Measurements from ENCODE around the gene ZBTB47.
A peak's percentile ranks its signal among the peaks of the same experiment; 100 is the strongest.

ZBTB47 gene

GRCh38 chr3:42699511-42699971 lies 46.0 kb downstream of the ZBTB47 start:
- no peak for DNase-seq (ENCODE audit: low read depth in 2 of 2)

DNA sequence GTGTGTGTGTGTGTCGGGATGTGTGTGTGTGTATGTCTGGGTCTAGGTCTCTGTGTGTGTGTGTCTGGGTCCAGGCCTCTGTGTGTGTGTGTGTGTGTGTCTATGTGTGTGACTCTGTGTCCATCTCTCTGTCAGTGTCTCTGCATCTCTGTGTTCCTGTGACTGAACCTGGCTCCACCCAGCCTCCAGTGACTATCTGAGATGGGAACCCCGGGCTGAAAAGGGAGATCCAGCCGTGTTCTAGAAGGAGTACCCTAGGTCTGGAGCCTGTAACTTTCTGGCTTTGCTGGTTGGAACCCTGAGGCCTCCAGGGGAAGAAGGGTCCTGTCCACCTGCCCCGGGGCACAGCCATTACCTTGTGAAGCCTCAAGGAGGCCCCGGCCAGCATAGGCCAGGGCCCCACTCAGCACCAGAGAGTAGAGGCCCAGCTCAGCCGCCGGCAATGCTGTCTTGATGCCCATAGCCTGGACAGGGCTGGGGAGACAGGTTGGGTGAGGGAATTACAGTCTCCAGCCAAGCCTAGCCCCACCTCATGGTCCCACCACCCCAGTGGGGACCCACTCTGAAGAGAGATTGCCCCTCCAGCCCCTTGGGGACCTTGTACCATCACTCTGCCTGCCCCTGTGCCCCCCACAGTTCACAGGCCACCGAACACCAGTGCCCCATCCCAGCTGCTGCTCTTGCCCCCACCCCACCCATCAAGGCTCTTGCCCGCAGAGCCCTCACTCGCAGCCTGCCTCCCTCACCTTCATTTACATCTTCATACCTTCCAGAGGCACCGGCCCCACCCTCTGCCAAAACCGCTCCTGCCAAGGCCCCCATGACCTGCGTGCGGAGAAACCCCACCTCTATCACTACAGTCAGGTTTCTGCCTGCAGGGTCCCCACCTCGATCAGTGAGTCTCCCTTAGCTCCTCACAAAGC lies 47.1 kb downstream of the ZBTB47 start:
- no peak for DNase-seq (ENCODE audit: low read depth in 2 of 2)

- DNase-seq (ENCODE audit: low read depth in 2 of 2), result peak; percentile 37 to 44
Measured at GRCh38 chr3:42701371-42702065, 48.0 kb downstream of the ZBTB47 start.

- no peak for DNase-seq (ENCODE audit: low read depth in 2 of 2)
Measured at GRCh38 chr3:42702066-42702951, 48.8 kb downstream of the ZBTB47 start, which contains the start of gene HHATL. TSS of gene HHATL (minus strand) at chr3:42702798. CDS start at chr3:42700826, 1,972 bp downstream.

DNA sequence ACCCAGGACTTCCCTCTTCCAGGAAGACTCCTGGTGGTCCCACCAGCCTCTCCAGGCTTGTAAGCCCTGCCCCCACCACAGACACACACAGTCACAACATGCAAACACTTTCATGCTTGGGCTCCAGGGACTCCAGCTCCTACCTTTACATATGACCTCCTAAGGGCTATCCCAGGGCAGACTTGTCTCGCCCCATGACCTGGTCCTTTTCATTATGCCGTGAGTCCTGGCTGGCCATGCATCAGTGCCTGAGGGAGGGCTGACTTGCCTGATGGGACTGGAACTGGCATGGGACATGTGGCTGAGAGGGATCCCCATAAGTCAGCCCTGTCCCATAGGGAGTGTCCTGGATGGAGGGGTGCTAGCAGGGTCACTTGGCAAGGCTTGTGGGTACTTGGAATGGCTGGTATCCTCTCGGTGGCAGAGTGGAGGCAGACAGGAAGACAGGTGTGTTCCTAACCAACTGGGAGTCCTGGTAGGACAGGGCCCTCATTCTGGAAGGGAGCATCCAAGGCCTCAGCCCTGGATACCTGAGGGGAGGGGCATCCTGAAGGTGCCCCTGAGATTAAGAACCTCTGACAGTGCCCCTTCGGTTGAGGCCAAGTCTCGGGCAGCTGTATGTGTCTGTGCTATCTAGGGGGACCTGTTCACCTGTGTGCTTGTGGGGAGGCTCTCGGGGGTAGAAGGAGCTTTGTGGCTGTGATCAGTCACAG lies 49.6 kb downstream of the ZBTB47 start:
- DNase-seq (ENCODE audit: low read depth in 2 of 2), result no peak

DNA sequence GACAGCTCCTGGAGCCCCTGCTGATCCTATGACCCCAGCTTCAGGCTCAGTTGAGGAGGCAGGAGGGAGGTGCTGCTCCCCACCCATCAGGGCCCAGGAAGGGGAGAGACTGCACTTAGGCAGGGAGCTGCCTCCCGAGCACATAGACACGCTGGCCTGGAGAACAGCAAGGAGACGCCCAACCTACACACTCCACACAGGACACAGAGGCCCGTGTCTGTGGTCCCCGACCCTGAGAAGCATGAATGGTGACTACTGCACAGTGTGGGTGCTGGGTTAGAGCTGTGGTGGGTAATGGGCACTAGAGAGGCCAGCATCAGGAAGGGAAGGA lies 50.2 kb downstream of the ZBTB47 start:
- no peak for DNase-seq (ENCODE audit: low read depth in 2 of 2)

DNA sequence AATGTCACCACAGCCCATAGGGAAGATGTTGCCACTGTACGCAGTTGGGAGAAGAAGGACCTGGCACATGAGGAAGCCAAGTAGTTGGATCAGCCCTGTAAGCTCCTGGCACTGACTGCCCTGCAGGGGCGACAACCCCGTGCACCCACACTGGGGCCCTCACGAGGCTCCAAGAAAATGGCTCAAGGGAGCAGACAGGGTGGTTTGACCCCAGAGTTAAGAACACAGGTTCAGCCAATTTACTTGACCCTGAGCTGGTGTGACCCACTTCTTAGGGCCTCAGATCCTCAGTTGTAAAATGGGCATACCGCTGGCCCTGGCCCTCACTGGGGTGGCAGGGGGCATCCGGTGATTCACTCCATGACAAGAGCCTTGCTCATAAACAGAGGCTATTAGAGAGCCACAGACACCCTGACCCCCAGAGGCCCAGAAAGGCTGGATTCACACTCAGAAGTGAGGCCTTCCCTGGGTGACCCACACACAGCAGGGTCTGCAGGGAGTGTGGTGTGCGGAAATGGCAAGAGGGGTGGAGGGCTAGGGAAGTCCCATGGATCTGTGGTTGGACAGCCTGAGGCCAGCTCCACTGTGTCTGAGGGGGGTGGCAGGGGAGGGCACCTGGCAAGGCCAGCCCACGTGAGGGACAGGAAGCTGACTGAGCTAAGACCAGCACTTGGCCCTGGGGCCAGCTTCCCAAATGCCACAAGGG lies 50.8 kb downstream of the ZBTB47 start:
- no peak for DNase-seq (ENCODE audit: low read depth in 2 of 2)

- DNase-seq (ENCODE audit: low read depth in 2 of 2), result no peak
Measured at GRCh38 chr3:42705058-42705767, 51.7 kb downstream of the ZBTB47 start.

- no peak for DNase-seq (ENCODE audit: low read depth in 2 of 2)
Measured at GRCh38 chr3:42705962-42706585, 52.6 kb downstream of the ZBTB47 start.

- no peak for DNase-seq (ENCODE audit: low read depth in 2 of 2)
Measured at GRCh38 chr3:42706721-42707619, 53.5 kb downstream of the ZBTB47 start.

GRCh38 chr3:42707620-42708355 lies 54.3 kb downstream of the ZBTB47 start:
- DNase-seq (ENCODE audit: low read depth in 2 of 2), result no peak

GRCh38 chr3:42708611-42709151 lies 55.2 kb downstream of the ZBTB47 start:
- DNase-seq (ENCODE audit: low read depth in 2 of 2), result no peak

- DNase-seq (ENCODE audit: low read depth in 2 of 2), result no peak
Measured at GRCh38 chr3:42709621-42710020, 56.1 kb downstream of the ZBTB47 start.

DNA sequence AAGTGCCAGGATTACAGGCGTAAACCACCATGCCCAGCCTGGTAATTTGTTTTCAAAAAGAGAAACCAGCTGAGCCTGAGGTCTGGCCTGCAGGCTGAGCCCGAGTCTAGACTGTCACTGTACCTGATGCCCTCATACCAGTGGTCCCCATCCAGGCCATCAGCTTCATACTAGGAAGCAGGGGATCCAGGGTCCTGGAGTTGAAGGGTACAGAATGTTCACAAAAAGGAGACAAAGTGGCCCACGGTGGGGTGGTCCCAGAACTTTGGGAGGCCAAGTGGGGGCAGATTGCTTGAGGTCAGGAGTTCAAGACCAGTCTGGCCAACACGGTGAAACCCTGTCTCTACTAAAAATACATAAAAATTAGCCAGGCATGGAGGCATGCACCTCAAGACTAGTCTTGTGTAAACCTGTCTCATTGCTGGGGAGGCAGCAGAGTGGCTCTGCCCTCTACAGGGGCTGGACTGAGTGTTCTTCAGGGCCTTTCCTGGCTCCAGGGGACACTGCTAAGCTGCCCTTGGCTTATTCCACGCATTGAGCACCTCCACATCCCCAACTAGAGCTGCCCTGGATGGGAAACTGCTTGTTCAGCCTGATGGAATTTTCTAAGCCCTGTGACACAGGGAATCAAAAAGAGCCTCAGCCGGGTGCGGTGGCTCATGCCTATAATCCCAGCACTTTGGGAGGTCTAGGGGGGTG lies 57.0 kb downstream of the ZBTB47 start:
- DNase-seq (ENCODE audit: low read depth in 2 of 2), result no peak

- DNase-seq (ENCODE audit: low read depth in 2 of 2), result no peak
Measured at GRCh38 chr3:42711491-42712343, 58.2 kb downstream of the ZBTB47 start.

GRCh38 chr3:42712344-42712648 lies 58.8 kb downstream of the ZBTB47 start:
- DNase-seq (ENCODE audit: low read depth in 2 of 2), result no peak

Measured in stimulated activated CD8-positive, alpha-beta memory T cell treated with anti-CD3 and anti-CD28 coated beads, Interleukin-2, amount 100 ng/mL, for 48 hours (primary cell).